Adipose tissue (tissue), 3 donors: Measurements from ENCODE around the gene CYLD. TPM values are rescaled to one million over a fixed set of nuclear protein-coding genes. Genes with fewer than 3 reads are reported as not detected.

ENCODE experiments used
- H3K27ac ChIP-seq: one replicate; pipeline ENCODE4 v1.5.1; 2013; ENCODE audit warnings: low read depth, low read length
- WGBS, 3 donors: extraction: QIAGEN DNeasy Blood & Tissue Kit; methylation state at CpG; one replicate each; pipeline ENCODE4 v1.1.7; 2013; 5-methylcytosine and 5-hydroxymethylcytosine counted together
- polyA plus RNA-seq, 3 donors: library from polyadenylated mRNA; stranded (reverse); fragments of 200-250 nt; gene quantifications; one replicate each; pipeline ENCODE4 v1.2.3, GENCODE V29; 2013
- donor health status: healthy with polysubstance abuse.
- donor health status: Bipolar disorder and iron deficiency.
- donor health status: healthy.

The CYLD gene
- 10 to 100 TPM in 2 of 3 donors, 1 to 10 TPM in 1; 5.8 to 12.5 (median 11.9) TPM for polyA plus RNA-seq

GRCh38 chr16:50741781-50742575 is at the start of gene CYLD:
CYLD (plus strand) TSS chr16:50742086; CDS start chr16:50749699, 7,613 bp downstream.
- WGBS, 3 donors = 0 to 1% (median 1%) methylated on average over 58 to 93 of the region's 93 CpGs
- H3K27ac ChIP-seq = no peak within 1 kb of the TSS

GRCh38 chr16:50692644-50692998 is 49.3 kb upstream of the CYLD start:
- no peak overlapping the region for H3K27ac ChIP-seq
- WGBS, 3 donors = 75 to 94% (median 83%) methylated on average over 4 of the region's 4 CpGs

- WGBS, 3 donors = 12 to 20% (median 14%) methylated on average over 40 to 56 of the region's 56 CpGs
- H3K27ac ChIP-seq = no peak within 1 kb of the TSS
These were observed 48.7 kb upstream of the CYLD start, which contains the start of gene NOD2 for GRCh38 chr16:50692999-50693781. NOD2 (plus strand) TSS chr16:50693606; CDS start chr16:50699496, 5,890 bp downstream.

DNA sequence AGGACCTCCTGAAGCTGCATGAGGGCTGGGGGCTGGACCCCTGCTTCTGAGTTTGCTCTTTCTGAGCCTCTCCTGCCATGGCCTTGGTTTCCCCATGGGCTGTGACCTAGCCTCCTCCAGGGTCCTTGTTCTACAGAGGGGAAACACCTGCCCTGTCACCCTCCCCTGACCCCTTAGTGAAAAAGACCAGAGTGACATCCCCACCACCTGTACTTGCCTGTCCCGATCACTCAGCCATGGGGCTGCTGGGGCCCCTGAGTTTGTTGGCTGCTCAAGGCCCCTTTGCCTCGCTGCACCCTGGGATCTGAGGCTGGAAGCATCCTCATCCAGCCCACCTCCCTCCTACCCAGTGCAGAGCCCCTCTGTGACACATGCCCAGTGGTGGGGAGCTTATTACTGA is 47.7 kb upstream of the CYLD start:
- H3K27ac ChIP-seq = no peak overlapping the region
- WGBS, 3 donors = 91 to 97% (median 97%) methylated on average over 2 of the region's 2 CpGs

DNA sequence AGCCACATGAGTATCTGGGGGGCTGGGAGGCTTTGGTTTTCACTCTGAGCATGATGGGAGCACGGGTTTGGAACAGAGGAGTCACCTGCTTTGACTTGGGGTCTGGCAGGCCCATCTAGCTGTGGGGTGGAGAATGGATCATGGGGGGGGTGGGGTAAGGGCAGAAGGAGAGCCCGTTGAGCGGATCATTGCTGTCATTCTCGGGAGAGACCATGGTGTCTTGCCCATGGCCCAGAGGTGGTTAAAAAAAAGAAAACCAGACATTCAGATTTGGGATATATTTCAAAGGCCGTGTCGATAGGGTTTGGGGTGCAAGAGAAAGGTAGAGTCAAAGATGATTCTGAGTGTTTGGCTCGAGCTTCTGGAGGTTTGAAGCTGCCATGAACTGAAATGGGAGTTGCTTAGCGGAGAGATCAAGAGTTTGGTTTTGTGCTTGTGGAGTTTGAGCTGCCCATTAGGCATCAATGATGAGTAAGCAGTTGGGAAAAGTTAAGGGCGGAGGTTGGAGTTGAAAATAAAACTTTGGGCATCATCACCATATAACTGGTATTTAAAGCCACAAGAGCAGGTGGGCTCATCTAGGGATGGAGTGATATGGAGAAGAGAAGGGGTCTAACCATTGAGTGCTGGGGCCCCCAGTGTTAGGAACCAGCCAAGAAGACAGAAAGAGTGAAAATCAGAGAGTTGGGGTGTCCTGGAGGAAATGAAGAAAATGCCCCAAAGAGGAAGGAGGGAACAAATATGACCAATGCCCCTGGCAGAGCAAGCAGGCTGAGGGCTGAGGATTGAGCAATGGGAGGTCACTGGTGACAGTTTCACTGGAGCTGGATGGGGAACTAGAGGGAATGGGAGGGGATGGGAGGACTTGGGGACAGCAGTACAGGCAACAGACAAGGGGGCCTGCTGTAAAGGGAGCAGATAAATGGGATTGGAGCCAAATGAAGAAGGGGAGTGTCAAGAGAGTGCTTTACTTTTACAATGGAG is 46.6 kb upstream of the CYLD start:
- H3K27ac ChIP-seq = no peak overlapping the region
- WGBS, 3 donors = 90 to 94% (median 91%) methylated on average over 9 of the region's 9 CpGs

DNA sequence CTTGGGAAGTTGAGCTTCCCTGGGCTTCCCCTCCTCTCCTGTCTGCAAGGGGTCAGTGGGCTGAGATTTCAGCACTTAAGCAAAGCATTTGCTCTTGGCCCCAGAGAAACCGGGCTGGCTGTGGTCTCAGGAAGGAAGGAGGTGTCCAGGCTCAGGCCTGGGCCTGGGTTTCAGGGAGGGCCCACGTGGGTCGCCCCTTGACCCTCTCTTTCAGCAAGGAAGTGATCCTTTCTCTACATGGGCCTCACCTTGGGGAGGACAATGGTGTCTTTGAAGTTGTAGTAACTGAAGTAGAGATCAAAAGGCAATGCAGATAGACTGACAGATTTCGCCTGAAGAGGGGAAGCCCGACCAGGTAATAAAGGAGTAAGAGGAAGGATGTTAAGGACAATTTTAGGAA is 45.8 kb upstream of the CYLD start:
- no peak overlapping the region for H3K27ac ChIP-seq
- 46 to 67% (median 49%) methylated on average over 5 of the region's 5 CpGs for WGBS, 3 donors

DNA sequence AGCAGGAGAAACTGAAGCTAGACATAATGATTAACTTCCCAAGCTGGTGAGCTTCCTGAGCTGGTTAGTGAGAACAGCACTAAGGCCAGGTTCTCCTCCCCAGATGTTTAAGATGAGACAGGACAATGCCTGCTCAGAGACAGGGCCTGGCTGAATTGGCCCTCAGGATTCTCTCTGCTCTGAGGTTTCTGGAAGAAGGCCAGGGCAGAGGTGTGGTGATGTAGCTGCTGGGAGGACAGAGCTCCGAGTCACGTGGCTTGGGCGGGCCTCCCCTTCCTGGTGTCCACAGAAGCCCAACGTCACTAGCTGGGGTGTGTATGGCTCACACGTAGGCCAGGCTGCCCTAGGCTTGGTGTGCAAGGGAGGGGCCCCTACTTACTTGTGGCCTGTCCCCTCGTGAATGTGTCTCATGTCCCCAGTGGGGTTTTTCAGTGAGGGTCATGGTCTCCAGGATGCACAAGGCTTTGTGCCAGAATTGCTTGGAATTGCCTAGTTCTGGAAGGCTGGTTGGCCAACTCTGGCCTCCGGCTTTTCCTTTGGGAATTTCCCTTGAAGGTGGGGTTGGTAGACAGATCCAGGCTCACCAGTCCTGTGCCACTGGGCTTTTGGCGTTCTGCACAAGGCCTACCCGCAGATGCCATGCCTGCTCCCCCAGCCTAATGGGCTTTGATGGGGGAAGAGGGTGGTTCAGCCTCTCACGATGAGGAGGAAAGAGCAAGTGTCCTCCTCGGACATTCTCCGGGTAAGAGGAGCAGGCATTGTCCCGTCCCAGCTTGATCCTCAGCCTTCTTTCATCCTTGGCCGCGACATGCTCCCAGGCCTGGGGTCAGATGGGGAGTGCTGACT is 45.1 kb upstream of the CYLD start:
- WGBS, 3 donors = 53 to 74% (median 61%) methylated on average over 15 of the region's 15 CpGs
- no peak overlapping the region for H3K27ac ChIP-seq

- H3K27ac ChIP-seq = no peak overlapping the region
- 89 to 97% (median 93%) methylated on average over 5 of the region's 5 CpGs for WGBS, 3 donors
These were observed 44.5 kb upstream of the CYLD start for GRCh38 chr16:50697421-50697715.

DNA sequence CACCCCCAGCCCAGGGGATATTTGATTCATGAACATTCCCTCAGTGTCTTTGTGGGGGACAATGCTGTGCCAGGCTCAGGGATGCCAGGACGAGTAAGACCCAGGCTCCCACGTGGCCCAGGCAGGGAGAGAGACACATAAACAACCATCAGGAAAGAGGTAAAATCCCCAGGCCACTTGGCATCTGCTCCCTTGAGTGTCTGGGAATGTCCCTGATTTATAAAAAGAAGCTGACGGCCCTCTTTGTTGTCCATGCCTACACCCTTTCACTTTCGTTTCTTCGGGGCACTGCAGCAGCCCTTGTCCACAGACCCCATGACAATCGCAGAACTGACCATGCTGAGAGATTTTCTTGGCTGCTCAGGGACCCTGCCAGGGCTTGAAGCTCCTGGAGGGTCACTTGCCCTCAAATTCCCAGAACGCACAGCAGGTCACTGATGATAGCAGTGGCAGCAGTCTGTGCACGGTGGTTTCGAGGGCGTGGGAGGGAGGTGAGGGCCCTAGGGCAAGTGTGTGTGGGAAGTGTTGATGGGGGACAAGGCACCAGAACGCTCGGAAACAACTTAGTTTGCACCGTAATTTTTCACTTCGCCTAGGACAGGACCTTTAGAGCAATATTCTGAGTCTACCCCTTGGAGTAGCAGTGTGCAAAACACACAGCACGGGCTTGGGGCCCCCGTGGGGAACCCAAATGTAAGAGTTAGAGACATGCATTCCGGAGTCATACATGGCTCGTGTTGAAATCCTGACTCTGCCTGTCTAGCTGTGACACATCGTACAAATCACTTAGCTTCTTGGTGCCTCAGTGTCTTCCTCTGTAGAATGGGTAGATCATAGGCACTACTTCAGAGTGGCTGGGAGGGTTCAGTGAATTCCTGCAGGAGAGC is 43.8 kb upstream of the CYLD start:
- H3K27ac ChIP-seq = no peak overlapping the region
- WGBS, 3 donors = 38 to 60% (median 40%) methylated on average over 19 of the region's 19 CpGs

DNA sequence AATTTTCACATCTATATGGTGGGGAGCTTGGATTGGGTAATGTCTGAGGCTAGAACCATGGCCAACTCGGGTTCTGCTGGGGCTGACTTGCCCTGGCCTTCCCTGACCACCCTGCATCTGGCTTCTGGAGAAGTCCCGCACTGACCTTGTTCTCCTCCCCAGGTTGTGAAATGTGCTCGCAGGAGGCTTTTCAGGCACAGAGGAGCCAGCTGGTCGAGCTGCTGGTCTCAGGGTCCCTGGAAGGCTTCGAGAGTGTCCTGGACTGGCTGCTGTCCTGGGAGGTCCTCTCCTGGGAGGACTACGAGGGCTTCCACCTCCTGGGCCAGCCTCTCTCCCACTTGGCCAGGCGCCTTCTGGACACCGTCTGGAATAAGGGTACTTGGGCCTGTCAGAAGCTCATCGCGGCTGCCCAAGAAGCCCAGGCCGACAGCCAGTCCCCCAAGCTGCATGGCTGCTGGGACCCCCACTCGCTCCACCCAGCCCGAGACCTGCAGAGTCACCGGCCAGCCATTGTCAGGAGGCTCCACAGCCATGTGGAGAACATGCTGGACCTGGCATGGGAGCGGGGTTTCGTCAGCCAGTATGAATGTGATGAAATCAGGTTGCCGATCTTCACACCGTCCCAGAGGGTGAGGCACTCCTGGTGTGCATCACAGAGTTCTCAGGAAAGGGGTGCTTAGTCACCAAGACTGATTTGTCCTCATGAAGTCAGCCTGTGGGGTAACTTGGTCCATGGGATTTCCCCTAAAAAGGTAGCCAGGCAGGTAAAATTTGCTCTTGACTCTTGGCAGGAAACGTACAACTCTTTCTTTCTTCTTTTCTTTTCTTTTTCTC is 42.3 kb upstream of the CYLD start:
- 69 to 80% (median 73%) methylated on average over 19 of the region's 19 CpGs for WGBS, 3 donors
- no peak overlapping the region for H3K27ac ChIP-seq

GRCh38 chr16:50702725-50703124 is 39.2 kb upstream of the CYLD start:
- WGBS, 3 donors = 62 to 82% (median 73%) methylated on average over 3 of the region's 3 CpGs
- H3K27ac ChIP-seq = no peak overlapping the region

GRCh38 chr16:50704245-50704644 is 37.6 kb upstream of the CYLD start:
- WGBS, 3 donors = 82 to 97% (median 88%) methylated on average over 1 of the region's 1 CpG
- H3K27ac ChIP-seq = no peak overlapping the region

- H3K27ac ChIP-seq = no peak overlapping the region
- 66 to 71% (median 66%) methylated on average over 5 of the region's 5 CpGs for WGBS, 3 donors
These were observed 36.3 kb upstream of the CYLD start for GRCh38 chr16:50705436-50706110.

DNA sequence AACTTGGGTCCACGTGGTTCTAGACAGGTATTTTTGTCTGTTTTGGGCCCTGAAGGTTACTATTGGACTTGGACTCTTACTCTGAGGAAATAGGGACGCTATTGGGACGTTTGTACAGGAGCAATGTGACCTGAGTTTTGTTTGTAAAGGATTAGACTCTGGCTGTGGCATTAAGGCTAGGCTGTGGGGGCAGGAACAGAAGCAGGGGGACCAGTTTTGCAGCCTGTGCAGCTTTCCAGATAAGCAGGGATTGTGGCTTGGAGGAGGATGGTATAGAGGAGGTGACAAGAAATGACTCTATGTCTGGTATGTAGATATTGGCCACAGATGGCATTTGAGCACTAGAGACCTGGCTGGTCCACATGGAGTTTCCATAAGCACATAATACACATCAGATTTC is 35.6 kb upstream of the CYLD start:
- 43 to 73% (median 66%) methylated on average over 3 of the region's 3 CpGs for WGBS, 3 donors
- no peak overlapping the region for H3K27ac ChIP-seq

- 69 to 84% (median 76%) methylated on average over 10 of the region's 10 CpGs for WGBS, 3 donors
- no peak overlapping the region for H3K27ac ChIP-seq
These were observed 33.4 kb upstream of the CYLD start for GRCh38 chr16:50708373-50709060.
